Measurements from ENCODE around the gene CTNNBIP1.

The CTNNBIP1 gene

GRCh38 chr1:9874959-9875635 is 35.0 kb downstream of the CTNNBIP1 start:
- peak; percentile 66 for DNase-seq

- no peak for DNase-seq
Measured at GRCh38 chr1:9874412-9874811, 35.7 kb downstream of the CTNNBIP1 start.

GRCh38 chr1:9873992-9874391 is 36.1 kb downstream of the CTNNBIP1 start:
- no peak for DNase-seq

GRCh38 chr1:9873385-9873784 is 36.7 kb downstream of the CTNNBIP1 start:
- no peak for DNase-seq

- no peak for DNase-seq
Measured at GRCh38 chr1:9872430-9873165, 37.5 kb downstream of the CTNNBIP1 start.

GRCh38 chr1:9871707-9872425 is 38.2 kb downstream of the CTNNBIP1 start:
- no peak for DNase-seq

- DNase-seq, result no peak
Measured at GRCh38 chr1:9871021-9871420, 39.0 kb downstream of the CTNNBIP1 start.

GRCh38 chr1:9870572-9870971 is 39.5 kb downstream of the CTNNBIP1 start:
- DNase-seq, result no peak

- DNase-seq, result no peak
Measured at GRCh38 chr1:9869831-9870251, 40.2 kb downstream of the CTNNBIP1 start.

- DNase-seq, result no peak
Measured at GRCh38 chr1:9868244-9868590, 41.9 kb downstream of the CTNNBIP1 start.

GRCh38 chr1:9867408-9868243 is 42.4 kb downstream of the CTNNBIP1 start:
- DNase-seq, result peak; percentile 43

GRCh38 chr1:9866836-9867235 is 43.2 kb downstream of the CTNNBIP1 start:
- no peak for DNase-seq

- no peak for DNase-seq
Measured at GRCh38 chr1:9865724-9866123, 44.3 kb downstream of the CTNNBIP1 start.

- no peak for DNase-seq
Measured at GRCh38 chr1:9863371-9863770, 46.7 kb downstream of the CTNNBIP1 start.

GRCh38 chr1:9861360-9861759 is 48.7 kb downstream of the CTNNBIP1 start:
- DNase-seq, result no peak

GRCh38 chr1:9860887-9861286 is 49.2 kb downstream of the CTNNBIP1 start:
- DNase-seq, result no peak

- DNase-seq, result no peak
Measured at GRCh38 chr1:9859281-9860014, 50.6 kb downstream of the CTNNBIP1 start.

- no peak for DNase-seq
Measured at GRCh38 chr1:9858293-9859035, 51.6 kb downstream of the CTNNBIP1 start.

GRCh38 chr1:9855186-9855585 is 54.9 kb downstream of the CTNNBIP1 start:
- DNase-seq, result no peak

- no peak for DNase-seq
Measured at GRCh38 chr1:9853249-9853595, 56.8 kb downstream of the CTNNBIP1 start.

GRCh38 chr1:9852410-9853248 is 57.4 kb downstream of the CTNNBIP1 start:
- no peak for DNase-seq

Measured in GDM1 (cell line).